NCI-H2107 treated with DMSO at 0.1 percent for 48 hours (cell line): ENCODE data around the gene ITGB1.
A peak's percentile ranks its signal among the peaks of the same experiment; 100 is the strongest.
"Not testable (repeated sequence)": the region's sequence is repeated elsewhere in the genome, so short reads cannot be mapped to it uniquely, and the experiment has no call there.

ENCODE experiments used
- DNase-seq: peaks from one replicate; lab custom pipeline; 2025; ENCODE audit not compliant: unreplicated experiment; lab: John Stamatoyannopoulos, UW

The ITGB1 gene

DNA sequence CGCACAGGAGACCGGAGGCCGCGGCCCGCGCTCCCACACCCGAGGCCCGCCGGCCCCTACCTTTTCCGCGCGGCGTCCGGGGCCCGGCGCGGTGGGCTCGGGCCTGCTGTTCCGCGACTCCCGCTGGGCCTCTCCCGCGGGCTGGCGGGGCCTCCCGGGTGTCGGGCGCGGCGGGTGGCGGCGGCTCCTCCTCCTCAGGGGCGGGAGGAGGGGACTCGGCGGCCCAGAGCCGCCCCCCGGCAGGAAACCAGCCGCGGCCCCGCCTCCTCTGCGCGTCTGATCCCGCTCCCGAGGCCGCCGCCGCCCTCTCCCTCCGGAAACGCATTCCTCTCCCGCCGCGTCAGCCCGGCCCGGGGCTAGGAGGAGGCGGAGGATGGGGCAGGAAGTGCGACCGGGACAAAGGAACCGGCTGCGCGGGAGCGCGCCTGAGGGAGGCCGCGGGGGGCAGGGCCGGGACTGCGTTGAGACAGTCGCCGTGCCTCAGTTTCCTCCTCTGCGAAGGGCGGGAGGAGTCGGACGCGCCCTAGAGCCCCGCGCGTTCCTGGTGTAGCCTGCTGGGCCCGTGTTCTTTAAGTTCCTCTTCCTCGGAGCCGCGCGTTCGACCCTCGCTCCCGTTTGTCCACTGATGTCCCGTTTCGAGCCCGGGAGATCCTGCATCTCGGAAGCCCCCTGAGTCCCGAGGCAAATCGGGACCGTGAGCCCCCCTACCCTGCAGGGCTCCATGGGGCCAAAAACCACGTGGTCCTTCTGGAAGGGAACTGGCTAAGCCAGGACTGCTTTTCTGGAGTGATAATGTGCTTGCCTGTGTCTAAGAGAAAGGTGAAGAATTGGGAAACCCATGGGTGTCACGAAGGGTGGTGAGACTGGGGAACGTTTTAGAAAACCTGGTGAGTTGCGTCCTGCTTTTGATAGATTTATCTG, at the start of gene ITGB1:
Gene ITGB1, minus strand, starts transcription at position 146 of the 921 bp plus-strand sequence. CDS start 22,672 bp downstream, outside the sequence.
- DNase-seq, result peak; percentile 55

DNA sequence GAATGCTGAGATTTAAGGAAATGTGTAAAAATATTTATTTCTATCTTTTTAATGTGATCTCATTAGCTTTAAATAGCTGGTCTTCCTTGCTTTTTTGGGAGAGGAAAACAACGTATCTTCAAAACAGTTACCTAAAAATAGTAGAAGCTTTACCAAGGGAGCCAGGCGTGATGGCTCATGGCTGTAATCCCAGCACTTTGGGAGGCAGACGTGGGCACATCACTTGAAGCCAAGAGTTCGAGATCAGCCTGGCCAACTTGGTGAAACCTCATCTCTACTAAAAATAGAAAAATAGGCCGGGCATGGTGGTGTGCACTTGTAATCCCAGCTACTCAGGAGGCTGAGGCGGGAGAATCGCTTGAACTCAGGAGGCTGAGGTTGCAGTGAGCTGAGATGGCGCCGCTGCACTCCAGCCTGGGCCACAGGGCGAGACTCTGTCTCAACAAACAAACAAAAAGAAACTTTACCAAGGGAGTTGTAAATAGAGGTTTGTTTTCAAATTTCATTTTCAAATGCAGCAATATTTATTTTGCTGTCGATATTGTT, 48.4 kb upstream of the ITGB1 start:
- DNase-seq, result no peak

DNA sequence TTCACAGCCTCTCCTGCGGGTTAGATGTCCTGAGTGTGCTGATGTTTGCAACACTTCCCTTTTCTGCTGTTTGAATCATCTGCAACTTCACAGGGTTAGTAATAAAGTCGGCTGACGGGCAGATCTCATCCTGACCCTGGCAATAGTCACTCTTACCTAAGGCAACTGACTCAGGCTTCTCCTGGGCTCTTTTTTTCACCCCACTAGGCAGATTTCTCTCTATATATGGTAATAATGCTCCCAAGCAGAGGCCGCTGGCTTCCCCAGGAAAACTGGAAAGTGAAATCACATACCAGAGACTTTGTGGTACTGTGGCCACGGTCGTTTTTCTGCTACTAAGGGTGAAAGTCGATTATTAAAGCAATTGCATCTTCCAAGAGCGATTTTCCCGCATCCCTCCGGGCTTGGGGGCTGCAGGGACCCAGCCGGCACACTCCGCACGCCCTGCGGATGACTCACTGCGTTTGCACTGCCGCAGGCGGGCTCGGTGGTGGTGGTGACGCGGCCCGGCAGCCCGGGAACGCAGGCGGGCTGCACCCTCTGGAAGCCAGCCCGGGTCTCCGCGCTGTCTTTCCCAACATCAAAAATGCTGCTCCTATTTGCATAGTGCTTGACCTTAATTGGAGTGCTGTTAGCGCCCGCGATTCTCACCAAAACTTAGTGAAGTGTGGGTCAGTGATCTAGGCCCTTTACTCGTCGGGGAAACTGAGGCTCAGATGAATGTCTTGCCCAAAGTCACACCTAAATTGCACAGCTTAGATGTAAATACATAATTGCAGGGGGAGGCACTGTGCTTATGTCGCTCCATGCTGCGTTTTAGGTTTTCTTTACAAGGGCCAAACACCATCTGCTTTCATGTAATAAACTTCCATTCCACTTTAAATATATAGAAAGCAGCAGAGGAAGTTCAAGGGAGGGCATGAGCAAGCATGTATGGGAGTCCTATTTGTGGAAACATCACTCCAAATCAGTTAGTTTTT, 47.6 kb upstream of the ITGB1 start:
- DNase-seq, result no peak

DNA sequence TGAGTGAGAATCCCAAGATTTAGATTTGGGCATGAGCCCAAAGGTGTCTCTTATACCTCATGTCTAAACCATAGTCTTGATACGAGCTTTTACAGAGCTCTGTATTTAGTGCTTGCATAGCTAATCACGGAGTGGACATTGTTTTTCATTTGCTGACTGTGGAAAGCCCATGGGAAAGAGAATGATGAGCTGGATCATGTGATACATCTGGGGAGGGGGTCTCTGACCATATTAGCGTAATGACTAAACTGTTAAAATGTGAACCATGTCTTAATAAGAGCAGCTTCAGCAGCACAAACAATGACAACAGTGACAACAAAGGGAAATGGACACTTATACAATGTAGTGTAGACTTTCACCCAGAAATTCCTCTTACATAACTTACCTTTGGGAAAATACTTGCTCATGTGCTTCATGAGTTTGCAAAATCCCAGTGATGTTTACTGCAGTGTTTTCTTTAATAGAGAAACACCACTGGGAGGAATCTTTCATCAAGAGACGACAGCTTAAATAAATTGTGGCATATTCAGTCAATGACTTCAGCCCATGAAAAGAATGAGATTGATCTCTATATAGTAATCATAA, 44.0 kb upstream of the ITGB1 start:
- no peak for DNase-seq

DNA sequence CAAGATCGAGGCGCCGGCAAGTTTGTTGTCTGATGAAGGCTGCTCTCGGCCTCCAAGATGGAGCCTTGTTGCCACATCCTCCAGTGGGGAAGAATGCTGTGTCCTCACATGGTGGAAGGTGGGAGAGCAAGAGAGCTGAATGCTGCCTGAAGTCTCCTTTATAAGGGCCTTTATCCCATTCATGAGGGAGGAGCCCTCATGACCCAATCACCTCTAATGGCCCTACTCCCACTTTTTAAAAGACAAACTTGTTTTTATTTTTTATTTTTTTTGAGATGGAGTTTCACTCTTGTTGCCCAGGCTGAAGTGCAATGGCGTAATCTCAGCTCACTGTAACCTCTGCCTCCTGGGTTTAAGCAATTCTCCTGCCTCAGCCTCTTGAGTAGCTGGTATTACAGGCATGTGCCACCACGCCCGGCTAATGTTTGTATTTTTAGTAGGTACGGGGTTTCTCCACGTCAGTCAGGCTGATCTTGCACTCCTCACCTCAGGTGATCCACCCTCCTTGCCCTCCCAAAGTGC, 40.1 kb upstream of the ITGB1 start:
- not testable (repeated sequence) for DNase-seq

DNA sequence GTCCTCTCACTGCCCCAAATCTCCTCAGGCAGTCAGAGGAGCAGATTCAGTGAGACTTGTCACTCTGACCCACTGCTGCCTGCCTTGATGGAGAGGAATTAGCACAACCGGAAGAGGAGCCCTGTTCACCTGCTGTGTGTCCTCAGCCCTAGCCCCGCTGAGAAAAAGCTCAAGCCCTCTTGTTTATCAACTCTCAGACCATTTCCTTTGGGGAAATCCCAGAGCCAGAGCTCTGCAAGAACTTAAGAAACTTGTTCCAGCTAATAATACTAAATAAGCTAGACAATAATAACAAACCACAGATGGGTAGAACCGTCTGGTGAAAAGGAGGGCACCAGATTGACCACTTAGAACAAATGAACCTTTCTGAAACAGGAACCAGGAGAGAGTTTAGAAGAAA, 37.7 kb upstream of the ITGB1 start:
- no peak for DNase-seq

DNA sequence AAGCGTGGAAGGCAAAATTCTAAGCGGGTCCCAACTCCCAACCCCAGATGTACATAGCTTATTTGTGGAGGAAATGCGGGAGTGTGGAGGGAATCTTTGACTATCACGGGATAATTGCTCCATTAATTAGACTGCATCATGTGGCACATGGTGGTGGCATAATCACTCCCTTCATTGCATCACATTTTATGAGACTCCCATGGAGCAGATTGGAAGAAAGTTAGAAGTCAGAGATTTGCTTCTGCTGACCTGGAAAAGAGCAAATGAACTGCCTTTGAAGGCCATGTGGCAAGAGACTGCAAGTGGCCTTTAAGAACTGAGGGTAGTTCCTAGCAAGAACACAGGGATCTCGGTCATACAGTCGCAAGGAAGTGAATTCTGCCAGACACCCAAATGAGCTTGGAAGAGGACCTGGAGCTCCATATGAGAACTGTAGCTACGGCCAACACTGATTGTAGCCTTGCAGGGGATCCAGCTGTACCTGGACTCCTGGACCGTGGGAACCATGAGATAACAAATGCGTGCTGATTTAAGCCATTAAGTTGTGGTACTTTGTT, 37.1 kb upstream of the ITGB1 start:
- DNase-seq, result no peak

DNA sequence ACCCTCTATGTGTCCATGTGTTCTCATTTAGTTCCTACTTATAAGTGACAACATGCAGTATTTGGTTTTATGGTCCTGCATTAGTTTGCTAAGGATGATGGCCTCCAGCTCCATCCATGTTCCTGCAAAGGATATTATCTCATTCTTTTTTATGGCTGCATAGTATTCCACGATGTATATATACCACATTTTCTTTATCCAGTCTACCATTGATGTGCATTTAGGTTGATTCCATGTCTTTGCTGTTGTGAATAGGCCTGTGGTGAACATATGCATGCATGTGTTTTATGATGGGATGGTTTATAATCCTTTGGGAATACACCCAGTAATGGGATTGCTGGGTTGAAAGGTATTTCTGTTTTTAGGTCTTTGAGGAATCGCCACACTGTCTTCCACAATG, 36.6 kb upstream of the ITGB1 start:
- DNase-seq, result not testable (repeated sequence)

DNA sequence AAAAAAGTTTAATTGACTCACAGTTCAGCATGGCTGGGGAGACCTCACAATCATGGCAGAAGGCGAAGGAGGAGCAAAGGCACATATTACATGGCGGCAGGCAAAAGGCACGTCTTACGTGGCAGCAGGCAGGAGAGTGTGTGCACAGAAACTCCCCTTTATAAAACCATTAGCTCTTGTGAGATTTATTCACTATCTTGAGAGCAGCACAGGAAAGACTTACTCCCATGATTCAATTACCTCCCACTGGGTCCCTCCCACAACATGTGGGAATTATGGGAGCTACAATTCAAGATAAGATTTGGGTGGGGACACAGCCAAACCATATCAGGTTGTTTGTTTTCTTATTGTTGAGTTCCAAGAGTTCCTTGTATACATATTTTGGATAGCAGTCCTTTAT, 34.3 kb upstream of the ITGB1 start:
- not testable (repeated sequence) for DNase-seq

DNA sequence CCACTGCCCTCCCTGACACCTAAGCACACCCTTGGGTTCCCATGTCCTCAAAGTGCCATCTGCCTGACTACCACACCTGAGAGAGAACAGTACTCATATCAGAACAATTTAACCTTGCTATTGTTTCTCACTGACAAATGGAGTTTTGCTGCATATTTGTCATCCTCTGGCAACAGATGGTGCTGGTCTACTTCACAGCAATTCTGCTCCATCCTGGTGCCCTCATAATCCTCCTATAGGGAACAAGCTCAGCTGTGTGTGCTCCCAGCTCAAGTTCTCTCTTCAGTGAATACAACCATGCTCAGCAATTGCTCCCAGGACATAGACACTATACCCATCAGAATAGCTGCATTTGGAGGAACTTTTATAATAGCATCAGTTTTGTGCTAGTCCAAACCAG, 32.8 kb upstream of the ITGB1 start:
- no peak for DNase-seq

DNA sequence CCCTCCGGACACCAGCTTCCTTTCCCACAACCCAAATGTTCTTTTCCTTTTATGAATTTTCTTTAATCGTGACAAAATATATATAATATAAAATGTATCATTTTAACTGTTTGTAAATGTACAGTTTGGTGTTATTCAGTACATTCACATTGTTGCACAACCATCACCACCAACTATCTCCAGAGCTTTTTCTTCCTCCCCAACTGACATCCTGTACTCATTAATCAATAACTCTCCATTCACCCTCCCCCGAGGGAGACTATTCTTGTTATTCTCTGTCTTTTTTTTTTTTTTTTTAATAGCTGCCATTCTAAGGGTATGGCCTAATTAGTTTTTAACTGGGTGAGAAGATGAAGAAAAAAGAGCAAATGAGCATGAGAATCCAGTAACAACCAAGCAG, 30.6 kb upstream of the ITGB1 start:
- DNase-seq, result no peak

DNA sequence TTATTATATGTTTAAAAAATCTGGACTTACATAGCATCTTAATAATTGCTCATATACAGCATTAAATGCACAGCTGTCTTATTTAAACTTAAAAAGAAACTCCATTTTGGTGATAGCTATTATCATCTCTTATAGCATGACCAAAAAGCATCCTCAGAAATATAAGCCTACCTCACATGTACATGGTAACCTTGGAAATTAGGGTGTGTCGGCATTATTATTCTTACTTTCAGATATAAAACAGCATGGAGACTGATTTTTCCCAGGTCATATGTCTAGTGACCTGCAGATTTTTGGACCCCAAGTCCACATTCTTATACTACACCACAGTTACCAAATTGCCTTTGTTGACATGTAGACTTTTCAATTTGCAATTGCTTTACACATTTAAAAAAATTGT, 29.1 kb upstream of the ITGB1 start:
- no peak for DNase-seq

DNA sequence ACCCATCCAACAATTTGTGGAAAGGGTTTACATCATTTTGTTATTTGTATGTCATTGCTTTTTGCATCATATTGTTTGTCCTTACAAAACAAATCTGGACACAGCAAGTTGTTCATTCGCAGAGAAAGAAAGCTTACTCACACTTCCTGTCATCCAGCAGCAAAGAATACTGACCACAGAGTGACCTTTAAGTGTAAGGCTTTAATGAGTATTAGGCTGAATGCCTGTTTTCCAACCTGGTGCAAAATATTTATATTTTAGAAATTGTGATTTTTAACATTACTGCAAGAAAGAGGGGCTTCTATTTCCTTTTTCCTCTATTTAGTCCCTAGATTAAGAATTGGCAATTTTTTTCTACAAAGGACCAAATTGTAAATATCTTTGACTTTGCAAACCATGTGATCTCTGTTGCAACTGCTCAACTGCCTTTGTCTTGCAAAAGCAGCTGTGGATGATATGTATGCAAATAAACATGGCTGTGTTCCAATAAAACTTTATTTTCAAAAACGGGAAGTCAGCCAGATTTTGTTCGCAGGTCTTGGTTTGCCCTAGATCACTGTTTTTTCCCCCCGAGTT, 27.8 kb upstream of the ITGB1 start:
- no peak for DNase-seq

DNA sequence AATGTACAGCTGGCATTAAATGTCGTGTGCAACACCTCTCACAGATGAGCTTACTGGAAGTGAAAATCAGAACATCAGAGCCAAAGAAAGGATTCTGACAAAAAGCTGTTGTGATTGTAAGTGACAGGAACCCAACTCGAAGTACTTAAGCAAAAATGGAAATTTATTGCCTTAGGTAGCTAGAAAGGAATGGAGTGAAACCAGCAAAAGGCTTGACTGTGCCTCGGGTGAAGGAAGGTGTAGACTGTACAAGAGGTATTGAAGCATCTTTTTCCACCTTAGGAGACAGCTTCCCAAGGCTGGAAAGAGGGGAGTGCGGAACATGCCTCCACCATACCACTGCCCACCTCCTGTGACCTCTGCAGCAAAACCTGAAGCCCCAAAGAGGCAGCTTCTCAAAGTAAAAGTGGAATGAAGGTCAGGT, 27.3 kb upstream of the ITGB1 start:
- DNase-seq, result no peak

DNA sequence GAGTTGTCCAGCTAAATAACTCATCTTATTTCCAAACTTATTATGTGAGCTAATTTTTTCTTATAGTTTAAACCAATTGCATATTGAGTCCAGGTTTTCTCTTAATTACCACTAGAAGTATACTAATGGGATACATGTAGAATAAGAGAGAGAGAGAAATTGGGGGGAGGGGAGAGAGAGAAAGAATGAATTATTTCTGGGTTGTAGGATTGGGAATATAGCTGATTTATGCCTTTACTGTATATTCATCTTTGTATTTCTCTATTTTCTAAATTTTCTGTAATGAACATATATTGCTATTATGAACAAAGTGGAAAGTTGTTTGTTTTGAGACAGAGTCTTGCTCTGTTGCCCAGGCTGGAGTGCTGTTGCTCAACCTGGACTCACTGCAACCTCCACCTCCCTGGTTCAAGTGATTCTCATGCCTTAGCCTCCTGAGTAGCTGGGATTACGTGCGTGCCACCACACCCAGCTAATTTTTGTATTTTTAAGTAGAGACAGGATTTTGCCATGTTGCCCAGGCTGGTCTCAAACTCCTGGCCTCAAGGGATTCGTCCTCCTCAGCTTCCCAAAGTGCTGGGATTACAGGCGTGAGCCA, 26.1 kb upstream of the ITGB1 start:
- no peak for DNase-seq

DNA sequence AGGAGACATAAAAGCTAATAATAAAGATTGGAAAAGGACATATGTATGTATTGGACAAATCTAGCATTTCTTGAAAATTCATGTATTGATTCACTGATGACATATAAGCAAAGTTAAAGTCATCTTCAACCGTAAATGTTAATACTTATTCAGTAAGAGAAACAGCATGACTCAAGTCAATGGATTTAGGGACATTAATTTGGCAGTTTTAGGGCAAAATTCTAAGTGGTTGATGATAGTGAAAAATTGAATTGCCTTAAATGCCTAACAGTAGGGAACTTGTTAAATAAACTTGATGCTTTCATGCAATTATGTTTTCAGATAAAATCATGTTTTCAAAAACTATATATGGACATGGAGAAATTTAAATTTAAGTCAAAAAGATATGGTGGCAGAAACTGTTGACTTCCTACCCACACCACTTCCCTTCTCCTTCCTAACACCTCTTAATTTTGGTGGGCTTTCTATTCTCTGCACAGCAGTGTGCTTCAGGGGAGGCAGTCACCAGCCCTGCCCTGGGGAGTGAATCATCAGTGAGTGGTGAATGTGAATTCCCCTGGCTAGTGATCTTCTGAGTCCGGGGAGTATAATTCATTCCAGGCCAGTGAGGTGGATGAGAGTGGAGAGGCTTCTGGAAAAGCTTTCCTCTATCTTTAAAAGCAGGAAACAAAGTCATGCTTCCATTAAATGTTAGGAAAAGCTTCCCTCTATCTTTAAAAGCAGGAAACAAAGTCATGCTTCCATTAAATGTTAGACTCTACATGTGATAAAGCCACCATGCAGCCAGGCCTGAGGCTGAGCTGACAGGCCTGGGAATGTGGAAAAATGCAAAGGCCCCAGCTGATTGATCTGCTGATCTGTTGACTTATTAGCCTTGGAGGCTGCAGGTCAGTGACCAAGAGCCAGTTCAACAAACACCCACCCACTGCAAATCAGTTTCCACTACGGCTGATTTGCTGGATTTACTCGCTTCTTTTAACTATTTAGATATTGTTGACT, 25.2 kb upstream of the ITGB1 start:
- DNase-seq, result no peak

DNA sequence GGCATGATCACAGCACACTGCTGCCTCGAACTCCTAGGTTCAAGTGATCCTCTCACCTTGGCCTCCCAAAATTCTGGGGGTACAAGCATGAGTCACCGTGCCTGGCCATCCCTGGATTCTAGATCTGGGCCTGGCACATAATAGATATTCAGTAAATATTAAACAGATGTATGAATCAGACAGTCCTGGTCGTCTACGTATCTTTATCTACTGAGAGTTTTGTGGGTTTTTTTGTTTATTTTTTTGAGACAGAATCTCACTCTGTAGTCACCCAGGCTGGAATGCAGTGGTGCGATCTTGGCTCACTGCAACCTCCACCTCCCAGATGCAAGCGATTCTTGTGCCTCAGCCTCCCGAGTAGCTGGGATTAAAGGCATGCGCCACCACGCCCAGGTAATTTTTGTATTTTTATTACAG, 24.3 kb upstream of the ITGB1 start:
- DNase-seq, result no peak

DNA sequence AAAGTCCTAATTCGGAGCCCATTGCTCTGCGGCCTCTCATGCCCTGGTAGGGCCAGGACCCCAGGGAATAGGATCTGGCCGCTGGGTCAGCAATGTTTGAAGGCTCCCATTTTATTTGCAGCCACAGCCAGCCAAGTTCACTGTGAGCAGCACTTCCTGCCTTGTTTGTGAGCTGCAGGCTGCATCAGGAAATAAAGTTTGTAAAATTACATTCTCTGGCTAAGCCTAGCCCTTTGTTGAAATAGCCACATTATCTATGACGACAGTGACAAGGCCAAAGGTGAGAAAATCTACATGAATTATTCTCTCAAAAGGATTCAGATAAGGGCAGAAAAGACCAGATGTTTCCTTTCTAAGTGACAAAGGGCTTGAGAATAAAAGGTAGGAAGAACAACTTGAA, 23.7 kb upstream of the ITGB1 start:
- DNase-seq, result no peak
